ENCODE measurements around the gene PIK3CB.

- TF ChIP-seq CTCF (conservative IDR thresholded peaks at IDR 0.05) (no peak), ZFX (IDR thresholded peaks at IDR 0.05) (no peak)
These were observed 11.0 kb upstream of the PIK3CB start for GRCh38 chr3:138845771-138846173.
